CD14-positive monocyte (primary cell): ENCODE results near the gene APOO. TPM values are rescaled to one million over a fixed set of nuclear protein-coding genes. Genes with fewer than 3 reads are reported as not detected.

ENCODE experiments used
- DNase-seq, 3 donors: peaks; one replicate each; pipeline ENCODE4 v3.0.0-alpha.2; 2011 to 2022
- H2AFZ ChIP-seq: 2 replicates; pipeline ENCODE4 v1.6.0; 2012; ENCODE audit warnings: mild to moderate bottlenecking, low read depth, low read length, inconsistent platforms; ENCODE audit not compliant: insufficient read depth, poor library complexity, severe bottlenecking
- H3K27ac ChIP-seq, 2 donors: 1 replicate in 1 of 2; 2 replicates in 1 of 2; pipeline ENCODE4 v1.5.1; 2012 to 2013; ENCODE audit warnings: low read length in 2 of 2, control low read depth in 1 of 2, inconsistent platforms in 1 of 2, low read depth in 1 of 2, mild to moderate bottlenecking in 1 of 2
- H3K27me3 ChIP-seq, 2 donors: one replicate each; pipeline versions ENCODE4 v1.6.0 to v1.6.1; 2011 to 2013; ENCODE audit warnings: low read length in 2 of 2; ENCODE audit not compliant: control insufficient read depth in 2 of 2, insufficient read depth in 2 of 2
- H3K36me3 ChIP-seq, 2 donors: replicated peaks in 1 of 2; 1 replicate in 1 of 2; 2 replicates in 1 of 2; pipeline versions ENCODE4 v1.5.1 to v1.6.1; 2012 to 2013; ENCODE audit warnings: low read length in 2 of 2, control low read depth in 1 of 2, inconsistent platforms in 1 of 2, mild to moderate bottlenecking in 1 of 2; ENCODE audit not compliant: insufficient read depth in 2 of 2, control insufficient read depth in 1 of 2
- H3K4me1 ChIP-seq, 2 donors: 1 replicate in 1 of 2; 2 replicates in 1 of 2; pipeline versions ENCODE4 v1.5.1 to v1.6.1; 2012 to 2013; ENCODE audit warnings: low read length in 2 of 2, control low read depth in 1 of 2, inconsistent platforms in 1 of 2, mild to moderate bottlenecking in 1 of 2, moderate library complexity in 1 of 2; ENCODE audit not compliant: insufficient read depth in 2 of 2, control insufficient read depth in 1 of 2
- H3K4me2 ChIP-seq: replicated peaks from 2 replicates; pipeline ENCODE3; 2012; ENCODE audit warnings: low read length, moderate library complexity, mild to moderate bottlenecking; ENCODE audit not compliant: poor library complexity, severe bottlenecking; ENCODE audit errors: extremely low read depth
- H3K4me3 ChIP-seq, 3 experiments: fragments of 200-600 bp in 1 of 3; sonication (generic) in 1 of 3; replicated peaks in 1 of 3; 1 replicate in 2 of 3; 2 replicates in 1 of 3; pipeline ENCODE4 v1.5.1; 2011 to 2013; ENCODE audit warnings: low read length in 3 of 3, mild to moderate bottlenecking in 3 of 3, control low read depth in 2 of 3, low read depth in 2 of 3, inconsistent platforms in 1 of 3, moderate library complexity in 1 of 3
- H3K79me2 ChIP-seq: 2 replicates; pipeline ENCODE4 v1.6.0; 2012; ENCODE audit warnings: mild to moderate bottlenecking, control low read depth, inconsistent platforms, low read length, moderate library complexity; ENCODE audit not compliant: insufficient read depth
- H3K9ac ChIP-seq: 2 replicates; pipeline ENCODE4 v1.6.0; 2017; ENCODE audit warnings: low read length, mild to moderate bottlenecking; ENCODE audit not compliant: insufficient read depth, poor library complexity, severe bottlenecking
- H3K9me3 ChIP-seq, 2 donors: replicated peaks in 1 of 2; 1 replicate in 1 of 2; 2 replicates in 1 of 2; pipeline versions ENCODE4 v1.5.1 to v1.6.1; 2012 to 2013; ENCODE audit warnings: low read length in 2 of 2, control low read depth in 1 of 2; ENCODE audit not compliant: control insufficient read depth in 1 of 2, insufficient read depth in 1 of 2
- H4K20me1 ChIP-seq: 2 replicates; pipeline ENCODE4 v1.6.0; 2012; ENCODE audit warnings: mild to moderate bottlenecking, low read length, control low read depth, moderate library complexity; ENCODE audit not compliant: insufficient read depth
- H3K27ac Mint-ChIP-seq, 7 donors: one replicate each; pipeline ENCODE4 v1.8.0; 2020; ENCODE audit warnings: mild to moderate bottlenecking in 7 of 7, mixed read lengths in 7 of 7, moderate library complexity in 6 of 7, inconsistent platforms in 2 of 7
- H3K27me3 Mint-ChIP-seq, 3 donors: one replicate each; pipeline ENCODE4 v1.8.0; 2021 to 2022; ENCODE audit warnings: low read depth in 3 of 3, mild to moderate bottlenecking in 3 of 3, mixed read lengths in 3 of 3, moderate library complexity in 3 of 3, inconsistent platforms in 1 of 3
- H3K36me3 Mint-ChIP-seq, 2 donors: one replicate each; pipeline ENCODE4 v1.8.0; 2020; ENCODE audit warnings: mixed read lengths in 2 of 2, inconsistent platforms in 1 of 2, mild to moderate bottlenecking in 1 of 2
- H3K4me1 Mint-ChIP-seq: one replicate; pipeline ENCODE4 v1.8.0; 2020; ENCODE audit warnings: mild to moderate bottlenecking, mixed read lengths
- H3K4me3 Mint-ChIP-seq, 2 donors: one replicate each; pipeline ENCODE4 v1.8.0; 2020; ENCODE audit warnings: mild to moderate bottlenecking in 2 of 2, mixed read lengths in 2 of 2, moderate library complexity in 1 of 2
- H3K9me3 Mint-ChIP-seq, 7 donors: one replicate each; pipeline ENCODE4 v1.8.0; 2020 to 2022; ENCODE audit warnings: mixed read lengths in 7 of 7, mild to moderate bottlenecking in 6 of 7, moderate library complexity in 6 of 7, inconsistent platforms in 2 of 7
- WGBS: methylation state at CpG from one replicate; pipeline ENCODE4 v1.1.5; 2013; ENCODE audit warnings: missing lambda C conversion rate; ENCODE audit not compliant: insufficient coverage; 5-methylcytosine and 5-hydroxymethylcytosine counted together
- intact Hi-C, 2 donors: fragments of 100-400 bp; cut with micrococcal nuclease; formaldehyde crosslinking; loops; one replicate each; pipeline versions ENCODE4 v1.15.0 to v1.15.1; 2023
- polyA plus RNA-seq, 3 donors: library from polyadenylated mRNA; depleted of rRNA in 1 of 3; unstranded in 2 of 3; stranded (reverse) in 1 of 3; fragments of 300-500 nt in 2 of 3; fragments of >200 nt in 1 of 3; fragmentation: Illumina TruSeq in 2 of 3; gene quantifications; 1 replicate in 2 of 3; 2 replicates in 1 of 3; pipeline ENCODE4 v1.2.3, GENCODE V29; 2012 to 2021
- TF ChIP-seq, protein P1 (sequence below): fragments of 200-600 bp; IDR thresholded peaks from one replicate; pipeline ENCODE4 v1.8.0; 2022; ENCODE audit warnings: antibody characterized with exemption, mild to moderate bottlenecking

APOO gene
- polyA plus RNA-seq, 3 donors = 3.3 to 8.3 (median 4.6) TPM

- no peak overlapping the region for H3K4me2 ChIP-seq
- no peak overlapping the region for H3K9ac ChIP-seq
- H3K9me3 ChIP-seq = no peaks in the 10 kb centered on the region
- peaks cover 0 to 14% of the 10 kb centered on the region in 2 donors for H3K27me3 ChIP-seq
- H3K4me3 Mint-ChIP-seq = no peak overlapping the region
- no peaks in the 10 kb centered on the region for H3K36me3 Mint-ChIP-seq
- H3K4me1 Mint-ChIP-seq = no peaks in the 10 kb centered on the region
- no peaks in the 10 kb centered on the region for H4K20me1 ChIP-seq
- no peak overlapping the region for H2AFZ ChIP-seq
- H3K27ac ChIP-seq = no peak overlapping the region
- H3K4me1 ChIP-seq = no peaks in the 10 kb centered on the region
- TF ChIP-seq, protein P1, sequence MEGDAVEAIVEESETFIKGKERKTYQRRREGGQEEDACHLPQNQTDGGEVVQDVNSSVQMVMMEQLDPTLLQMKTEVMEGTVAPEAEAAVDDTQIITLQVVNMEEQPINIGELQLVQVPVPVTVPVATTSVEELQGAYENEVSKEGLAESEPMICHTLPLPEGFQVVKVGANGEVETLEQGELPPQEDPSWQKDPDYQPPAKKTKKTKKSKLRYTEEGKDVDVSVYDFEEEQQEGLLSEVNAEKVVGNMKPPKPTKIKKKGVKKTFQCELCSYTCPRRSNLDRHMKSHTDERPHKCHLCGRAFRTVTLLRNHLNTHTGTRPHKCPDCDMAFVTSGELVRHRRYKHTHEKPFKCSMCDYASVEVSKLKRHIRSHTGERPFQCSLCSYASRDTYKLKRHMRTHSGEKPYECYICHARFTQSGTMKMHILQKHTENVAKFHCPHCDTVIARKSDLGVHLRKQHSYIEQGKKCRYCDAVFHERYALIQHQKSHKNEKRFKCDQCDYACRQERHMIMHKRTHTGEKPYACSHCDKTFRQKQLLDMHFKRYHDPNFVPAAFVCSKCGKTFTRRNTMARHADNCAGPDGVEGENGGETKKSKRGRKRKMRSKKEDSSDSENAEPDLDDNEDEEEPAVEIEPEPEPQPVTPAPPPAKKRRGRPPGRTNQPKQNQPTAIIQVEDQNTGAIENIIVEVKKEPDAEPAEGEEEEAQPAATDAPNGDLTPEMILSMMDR = no peak
- peaks cover 0 to 11% (median 0%) of the 10 kb centered on the region in 3 donors for H3K27me3 Mint-ChIP-seq
- peaks cover 0 to 13% (median 1%) of the 10 kb centered on the region in 7 donors for H3K9me3 Mint-ChIP-seq
- H3K36me3 ChIP-seq = no peaks in the 10 kb centered on the region
- no peak overlapping the region for H3K4me3 ChIP-seq
- no peak for DNase-seq
- intact Hi-C loops = loop anchor here in 1 of 2 donors (10.0 kb wide), 1 partner anchor 135 kb away; the partner anchor contains the start of gene EIF2S3
- H3K79me2 ChIP-seq = no peaks in the 10 kb centered on the region
- 92% methylated on average over 5 of the region's 9 CpGs for WGBS
- no peak overlapping the region for H3K27ac Mint-ChIP-seq
Measured at GRCh38 chrX:23919706-23920320, 12.1 kb upstream of the APOO start.

DNA sequence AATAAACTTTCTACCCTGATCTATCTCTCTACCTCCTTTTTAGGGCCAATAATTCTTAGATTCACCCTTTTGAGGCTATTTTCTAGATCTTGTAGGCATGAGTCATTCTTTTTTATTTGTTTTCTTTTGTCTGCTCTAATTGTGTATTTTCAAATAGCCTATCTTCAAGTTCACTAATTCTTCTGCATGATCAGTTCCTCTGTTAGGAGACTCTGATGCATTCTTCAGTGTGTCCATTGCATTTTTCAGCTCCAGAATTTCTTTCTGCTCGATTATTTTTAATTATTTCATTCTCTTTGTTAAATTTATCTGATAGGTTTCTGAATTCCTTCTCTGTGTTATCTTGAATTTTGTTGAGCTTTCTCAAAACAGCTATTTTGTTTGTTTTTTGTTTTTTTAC lies 11.4 kb upstream of the APOO start:
- no peaks in the 10 kb centered on the region for H3K36me3 ChIP-seq
- H4K20me1 ChIP-seq = no peaks in the 10 kb centered on the region
- intact Hi-C loops = loop anchor here in 1 of 2 donors (10.0 kb wide), 1 partner anchor 136 kb away; the partner anchor contains the start of gene EIF2S3
- no peak overlapping the region for H3K9ac ChIP-seq
- Mint-ChIP-seq H3K27ac (no peak overlapping the region), H3K9me3 (peaks cover 0 to 13% (median 1%) of the 10 kb centered on the region in 7 donors), H3K4me3 (no peak overlapping the region), H3K4me1 (no peaks in the 10 kb centered on the region), H3K27me3 (peaks cover 0 to 12% (median 0%) of the 10 kb centered on the region in 3 donors), H3K36me3 (no peaks in the 10 kb centered on the region)
- no CpG with 5 or more reads among the region's 1 CpG for WGBS
- H3K4me1 ChIP-seq = no peaks in the 10 kb centered on the region
- H3K79me2 ChIP-seq = no peaks in the 10 kb centered on the region
- peaks cover 0 to 14% of the 10 kb centered on the region in 2 donors for H3K27me3 ChIP-seq
- H3K4me2 ChIP-seq = no peak overlapping the region
- no peak for DNase-seq
- H3K9me3 ChIP-seq = no peaks in the 10 kb centered on the region
- TF ChIP-seq, protein P1 = no peak
- no peak overlapping the region for H3K4me3 ChIP-seq
- H3K27ac ChIP-seq = no peak overlapping the region
- no peak overlapping the region for H2AFZ ChIP-seq
